ENCODE results near the gene FAM3C.

FAM3C gene

GRCh38 chr7:121304102-121304658 lies 91.9 kb downstream of the FAM3C start:
- Histone ChIP-seq H3K36me3 (ENCODE audit: control insufficient read depth, insufficient read depth, low read length) (no peaks in the 10 kb centered on the region), H3K9me3 (ENCODE audit: control insufficient read depth, low read length) (no peaks in the 10 kb centered on the region), H3K27me3 (ENCODE audit: control insufficient read depth, insufficient read depth, low read length, poor library complexity, severe bottlenecking) (no peaks in the 10 kb centered on the region), H3K4me3 (ENCODE audit: insufficient read depth, low read depth, low read length) (no peak overlapping the region), H3K27ac (ENCODE audit: insufficient read depth, low read depth, low read length, poor library complexity, severe bottlenecking) (no peak overlapping the region), H3K4me1 (ENCODE audit: control insufficient read depth, insufficient read depth, low read length) (peaks cover 4% of the 10 kb centered on the region)
- WGBS, 2 experiments = no CpG with 5 or more reads among the region's 1 CpG

- Histone ChIP-seq H3K4me3 (ENCODE audit: insufficient read depth, low read depth, low read length) (no peak overlapping the region), H3K27ac (ENCODE audit: insufficient read depth, low read depth, low read length, poor library complexity, severe bottlenecking) (no peak overlapping the region), H3K4me1 (ENCODE audit: control insufficient read depth, insufficient read depth, low read length) (peaks cover 4% of the 10 kb centered on the region), H3K27me3 (ENCODE audit: control insufficient read depth, insufficient read depth, low read length, poor library complexity, severe bottlenecking) (no peaks in the 10 kb centered on the region), H3K9me3 (ENCODE audit: control insufficient read depth, low read length) (no peaks in the 10 kb centered on the region), H3K36me3 (ENCODE audit: control insufficient read depth, insufficient read depth, low read length) (no peaks in the 10 kb centered on the region)
- 93 to 95% methylated on average over 5 to 6 of the region's 6 CpGs for WGBS, 2 experiments
These were observed 92.5 kb downstream of the FAM3C start for GRCh38 chr7:121303422-121304101.

GRCh38 chr7:121302214-121302745 lies 93.8 kb downstream of the FAM3C start:
- no peak overlapping the region for H3K27ac ChIP-seq (ENCODE audit: insufficient read depth, low read depth, low read length, poor library complexity, severe bottlenecking)
- H3K4me1 ChIP-seq (ENCODE audit: control insufficient read depth, insufficient read depth, low read length) = peaks cover 4% of the 10 kb centered on the region
- WGBS, 2 experiments = 88 to 93% methylated on average over 8 of the region's 8 CpGs

GRCh38 chr7:121301446-121302213 lies 94.5 kb downstream of the FAM3C start:
- Histone ChIP-seq H3K9me3 (ENCODE audit: control insufficient read depth, low read length) (no peaks in the 10 kb centered on the region), H3K4me1 (ENCODE audit: control insufficient read depth, insufficient read depth, low read length) (peaks cover 4% of the 10 kb centered on the region), H3K27ac (ENCODE audit: insufficient read depth, low read depth, low read length, poor library complexity, severe bottlenecking) (no peak overlapping the region), H3K27me3 (ENCODE audit: control insufficient read depth, insufficient read depth, low read length, poor library complexity, severe bottlenecking) (no peaks in the 10 kb centered on the region), H3K36me3 (ENCODE audit: control insufficient read depth, insufficient read depth, low read length) (no peaks in the 10 kb centered on the region), H3K4me3 (ENCODE audit: insufficient read depth, low read depth, low read length) (no peak overlapping the region)
- 92 to 93% methylated on average over 7 to 8 of the region's 9 CpGs for WGBS, 2 experiments

More at GRCh38 chr7:121302214-121302745, 93.8 kb downstream of the FAM3C start:
- Histone ChIP-seq H3K4me3 (ENCODE audit: insufficient read depth, low read depth, low read length) (no peak overlapping the region), H3K36me3 (ENCODE audit: control insufficient read depth, insufficient read depth, low read length) (no peaks in the 10 kb centered on the region), H3K27me3 (ENCODE audit: control insufficient read depth, insufficient read depth, low read length, poor library complexity, severe bottlenecking) (no peaks in the 10 kb centered on the region), H3K9me3 (ENCODE audit: control insufficient read depth, low read length) (no peaks in the 10 kb centered on the region)

GRCh38 chr7:121300685-121301420 lies 95.3 kb downstream of the FAM3C start:
- no peak overlapping the region for H3K4me3 ChIP-seq (ENCODE audit: insufficient read depth, low read depth, low read length)
- peaks cover 4% of the 10 kb centered on the region for H3K4me1 ChIP-seq (ENCODE audit: control insufficient read depth, insufficient read depth, low read length)
- H3K27me3 ChIP-seq (ENCODE audit: control insufficient read depth, insufficient read depth, low read length, poor library complexity, severe bottlenecking) = no peaks in the 10 kb centered on the region
- H3K9me3 ChIP-seq (ENCODE audit: control insufficient read depth, low read length) = no peaks in the 10 kb centered on the region
- H3K36me3 ChIP-seq (ENCODE audit: control insufficient read depth, insufficient read depth, low read length) = no peaks in the 10 kb centered on the region
- H3K27ac ChIP-seq (ENCODE audit: insufficient read depth, low read depth, low read length, poor library complexity, severe bottlenecking) = no peak overlapping the region
- WGBS, 2 experiments = 88 to 96% methylated on average over 1 to 2 of the region's 2 CpGs

Measured in ectodermal cell (in vitro differentiated cells).